ENCODE measurements around the gene TEKT5. TPM values are rescaled to one million over a fixed set of nuclear protein-coding genes. Genes with fewer than 3 reads are reported as not detected.

TEKT5 gene
- total RNA-seq, 1 donor from 2014 or later = not detected

GRCh38 chr16:10608687-10609401 lies 85.9 kb downstream of the TEKT5 start:
- Mint-ChIP-seq H3K4me1 (ENCODE audit: unreplicated experiment) (no peaks in the 10 kb centered on the region), H3K27ac (ENCODE audit: unreplicated experiment) (no peak overlapping the region), H3K27me3 (ENCODE audit: unreplicated experiment) (no peaks in the 10 kb centered on the region), H3K36me3 (ENCODE audit: unreplicated experiment) (no peaks in the 10 kb centered on the region), H3K9me3 (ENCODE audit: unreplicated experiment) (no peaks in the 10 kb centered on the region), H3K4me3 (ENCODE audit: unreplicated experiment) (no peak overlapping the region)
- no peak for TF ChIP-seq CTCF (IDR thresholded peaks at IDR 0.05)
- DNase-seq (ENCODE audit: extremely low spot score, unreplicated experiment) = no peak

- Mint-ChIP-seq H3K36me3 (ENCODE audit: unreplicated experiment) (no peaks in the 10 kb centered on the region), H3K4me1 (ENCODE audit: unreplicated experiment) (no peaks in the 10 kb centered on the region), H3K27ac (ENCODE audit: unreplicated experiment) (no peak overlapping the region), H3K4me3 (ENCODE audit: unreplicated experiment) (no peak overlapping the region), H3K27me3 (ENCODE audit: unreplicated experiment) (no peaks in the 10 kb centered on the region), H3K9me3 (ENCODE audit: unreplicated experiment) (no peaks in the 10 kb centered on the region)
- TF ChIP-seq CTCF (IDR thresholded peaks at IDR 0.05) = no peak
- DNase-seq (ENCODE audit: extremely low spot score, unreplicated experiment) = no peak
Observed at GRCh38 chr16:10607157-10607556, 87.6 kb downstream of the TEKT5 start.

- Mint-ChIP-seq H3K4me1 (ENCODE audit: unreplicated experiment) (no peaks in the 10 kb centered on the region), H3K4me3 (ENCODE audit: unreplicated experiment) (no peak overlapping the region), H3K36me3 (ENCODE audit: unreplicated experiment) (no peaks in the 10 kb centered on the region), H3K9me3 (ENCODE audit: unreplicated experiment) (no peaks in the 10 kb centered on the region), H3K27me3 (ENCODE audit: unreplicated experiment) (no peaks in the 10 kb centered on the region), H3K27ac (ENCODE audit: unreplicated experiment) (no peak overlapping the region)
- no peak for DNase-seq (ENCODE audit: extremely low spot score, unreplicated experiment)
- no peak for TF ChIP-seq CTCF (IDR thresholded peaks at IDR 0.05)
Observed at GRCh38 chr16:10606607-10607006, 88.1 kb downstream of the TEKT5 start.

- Mint-ChIP-seq H3K4me1 (ENCODE audit: unreplicated experiment) (no peaks in the 10 kb centered on the region), H3K36me3 (ENCODE audit: unreplicated experiment) (no peaks in the 10 kb centered on the region), H3K27me3 (ENCODE audit: unreplicated experiment) (no peaks in the 10 kb centered on the region)
Observed at GRCh38 chr16:10605636-10606035, 89.1 kb downstream of the TEKT5 start.

More at GRCh38 chr16:10605636-10606035, 89.1 kb downstream of the TEKT5 start:
- Mint-ChIP-seq H3K9me3 (ENCODE audit: unreplicated experiment) (no peaks in the 10 kb centered on the region), H3K27ac (ENCODE audit: unreplicated experiment) (no peak overlapping the region), H3K4me3 (ENCODE audit: unreplicated experiment) (no peak overlapping the region)
- DNase-seq (ENCODE audit: extremely low spot score, unreplicated experiment) = no peak
- TF ChIP-seq CTCF (IDR thresholded peaks at IDR 0.05) = no peak

Measured in osteocyte (in vitro differentiated cells).